Mesothelial cell of epicardium (in vitro differentiated cells): Measurements from ENCODE around the gene UGGT1. TPM values are rescaled to one million over a fixed set of nuclear protein-coding genes. Genes with fewer than 3 reads are reported as not detected.
"Not testable (repeated sequence)": the region's sequence is repeated elsewhere in the genome, so short reads cannot be mapped to it uniquely, and the experiment has no call there.

Experiments used
- DNase-seq, 2 experiments: peaks; one replicate each; pipeline ENCODE4 v3.0.0; 2021; ENCODE audit warnings: low spot score in 2 of 2; ENCODE audit not compliant: unreplicated experiment in 2 of 2
- H3K27ac Mint-ChIP-seq: 2 replicates; pipeline ENCODE4 v1.8.0; 2021; ENCODE audit warnings: mixed read lengths
- H3K27me3 Mint-ChIP-seq: 2 replicates; pipeline ENCODE4 v1.8.0; 2021; ENCODE audit warnings: low read depth, mixed read lengths
- H3K36me3 Mint-ChIP-seq: 2 replicates; pipeline ENCODE4 v1.8.0; 2021; ENCODE audit warnings: mixed read lengths
- H3K4me1 Mint-ChIP-seq: 2 replicates; pipeline ENCODE4 v1.8.0; 2021; ENCODE audit warnings: mixed read lengths
- H3K4me3 Mint-ChIP-seq: 2 replicates; pipeline ENCODE4 v1.8.0; 2021; ENCODE audit warnings: mild to moderate bottlenecking, moderate library complexity, mixed read lengths
- H3K9me3 Mint-ChIP-seq: 2 replicates; pipeline ENCODE4 v1.8.0; 2021; ENCODE audit warnings: mixed read lengths
- total RNA-seq: library from RNA; stranded (reverse); gene quantifications from 3 replicates; pipeline ENCODE4 v1.2.1, GENCODE V29; 2021
- TF ChIP-seq, protein P1 (sequence below): fragments of 200-600 bp; sonication (generic); IDR thresholded peaks from one replicate; pipeline ENCODE4 v1.5.0; 2021; ENCODE audit warnings: antibody characterized with exemption; ENCODE audit not compliant: unreplicated experiment

UGGT1 gene
- total RNA-seq, 1 donor from 2014 or later: 41.8 TPM

- Mint-ChIP-seq H3K4me3 (no peak overlapping the region), H3K4me1 (no peaks in the 10 kb centered on the region), H3K9me3 (peaks cover 3% of the 10 kb centered on the region), H3K36me3 (peaks cover 1% of the 10 kb centered on the region), H3K27me3 (no peaks in the 10 kb centered on the region), H3K27ac (no peak overlapping the region)
- DNase-seq: no peak
- TF ChIP-seq, protein P1, sequence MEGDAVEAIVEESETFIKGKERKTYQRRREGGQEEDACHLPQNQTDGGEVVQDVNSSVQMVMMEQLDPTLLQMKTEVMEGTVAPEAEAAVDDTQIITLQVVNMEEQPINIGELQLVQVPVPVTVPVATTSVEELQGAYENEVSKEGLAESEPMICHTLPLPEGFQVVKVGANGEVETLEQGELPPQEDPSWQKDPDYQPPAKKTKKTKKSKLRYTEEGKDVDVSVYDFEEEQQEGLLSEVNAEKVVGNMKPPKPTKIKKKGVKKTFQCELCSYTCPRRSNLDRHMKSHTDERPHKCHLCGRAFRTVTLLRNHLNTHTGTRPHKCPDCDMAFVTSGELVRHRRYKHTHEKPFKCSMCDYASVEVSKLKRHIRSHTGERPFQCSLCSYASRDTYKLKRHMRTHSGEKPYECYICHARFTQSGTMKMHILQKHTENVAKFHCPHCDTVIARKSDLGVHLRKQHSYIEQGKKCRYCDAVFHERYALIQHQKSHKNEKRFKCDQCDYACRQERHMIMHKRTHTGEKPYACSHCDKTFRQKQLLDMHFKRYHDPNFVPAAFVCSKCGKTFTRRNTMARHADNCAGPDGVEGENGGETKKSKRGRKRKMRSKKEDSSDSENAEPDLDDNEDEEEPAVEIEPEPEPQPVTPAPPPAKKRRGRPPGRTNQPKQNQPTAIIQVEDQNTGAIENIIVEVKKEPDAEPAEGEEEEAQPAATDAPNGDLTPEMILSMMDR: no peak
These were observed 117.0 kb downstream of the UGGT1 start for GRCh38 chr2:128208023-128208422.

- H3K9me3 Mint-ChIP-seq, H3K36me3 Mint-ChIP-seq, DNase-seq, H3K27me3 Mint-ChIP-seq, H3K4me3 Mint-ChIP-seq, H3K27ac Mint-ChIP-seq, H3K4me1 Mint-ChIP-seq: not testable (repeated sequence)
These were observed 117.8 kb downstream of the UGGT1 start for GRCh38 chr2:128208631-128209324.

DNA sequence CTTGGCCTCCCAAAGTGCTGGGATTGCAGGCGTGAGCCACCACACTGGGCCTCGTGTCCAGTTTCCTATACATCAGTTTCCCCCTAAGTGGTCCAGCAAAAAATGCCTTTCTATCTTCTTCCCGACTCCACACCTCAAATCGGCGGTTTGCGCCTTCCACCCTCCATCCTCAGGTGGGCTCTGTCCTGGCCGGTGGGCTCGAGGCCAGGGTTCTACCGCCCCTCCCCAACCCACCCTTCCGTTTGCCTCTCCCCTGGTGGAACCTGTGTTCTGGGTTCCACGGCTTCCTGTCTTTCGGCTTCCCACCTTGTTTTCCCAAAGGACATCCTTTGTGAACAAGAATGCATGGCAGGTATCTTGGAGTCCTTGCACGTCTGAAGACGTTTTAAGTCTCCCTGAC, 123.3 kb downstream of the UGGT1 start:
- Mint-ChIP-seq H3K27ac (no peak overlapping the region), H3K27me3 (no peaks in the 10 kb centered on the region), H3K4me3 (no peak overlapping the region), H3K36me3 (peaks cover 1% of the 10 kb centered on the region), H3K9me3 (no peaks in the 10 kb centered on the region), H3K4me1 (no peaks in the 10 kb centered on the region)
- DNase-seq: no peak
- TF ChIP-seq, protein P1: no peak

- Mint-ChIP-seq H3K27ac (no peak overlapping the region), H3K9me3 (no peaks in the 10 kb centered on the region), H3K36me3 (peaks cover 1% of the 10 kb centered on the region), H3K27me3 (no peaks in the 10 kb centered on the region), H3K4me1 (no peaks in the 10 kb centered on the region), H3K4me3 (no peak overlapping the region)
- TF ChIP-seq, protein P1: no peak
- DNase-seq: no peak
These were observed 124.0 kb downstream of the UGGT1 start for GRCh38 chr2:128214866-128215460.

DNA sequence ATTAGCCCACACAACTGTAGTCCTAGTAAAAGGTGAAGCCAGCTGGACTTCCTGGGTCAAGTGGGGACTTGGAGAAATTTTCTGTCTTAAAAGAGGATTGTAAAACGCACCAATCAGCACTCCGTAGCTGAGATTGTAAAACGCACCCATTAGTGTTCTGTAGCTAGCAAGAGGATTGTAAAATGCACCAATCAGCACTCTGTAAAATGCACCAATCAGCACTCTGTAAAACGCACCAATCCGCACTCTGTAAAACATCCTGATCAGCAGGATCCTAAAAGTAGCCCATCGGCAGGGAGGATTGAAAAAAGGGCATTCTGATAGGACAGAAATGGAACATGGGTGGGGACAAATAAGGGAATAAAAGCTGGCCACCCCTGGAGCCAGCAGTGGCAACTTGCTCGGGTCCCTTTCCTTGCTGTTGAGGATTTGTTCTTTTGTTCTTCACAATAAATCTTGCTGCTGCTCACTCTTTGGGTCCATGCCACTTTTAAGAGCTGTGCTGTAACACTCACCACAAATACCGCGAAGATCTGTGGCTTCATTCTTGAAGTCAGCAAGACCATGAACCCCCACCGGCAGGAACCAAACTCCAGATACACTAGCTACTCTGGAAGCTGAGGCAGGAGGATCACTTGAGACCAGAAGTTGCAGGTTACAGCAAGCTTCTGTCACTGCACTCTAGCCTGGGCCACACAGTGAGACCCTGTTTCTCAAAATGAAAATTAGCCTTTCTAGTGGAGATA, 125.1 kb downstream of the UGGT1 start:
- no peak for DNase-seq
- no peaks in the 10 kb centered on the region for H3K4me1 Mint-ChIP-seq
- H3K27ac Mint-ChIP-seq: no peak overlapping the region
- TF ChIP-seq, protein P1: no peak
- no peak overlapping the region for H3K4me3 Mint-ChIP-seq
- no peaks in the 10 kb centered on the region for H3K36me3 Mint-ChIP-seq
- H3K27me3 Mint-ChIP-seq: no peaks in the 10 kb centered on the region
- no peaks in the 10 kb centered on the region for H3K9me3 Mint-ChIP-seq

- Mint-ChIP-seq H3K36me3 (no peaks in the 10 kb centered on the region), H3K4me3 (no peak overlapping the region), H3K4me1 (no peaks in the 10 kb centered on the region), H3K27me3 (no peaks in the 10 kb centered on the region), H3K9me3 (no peaks in the 10 kb centered on the region), H3K27ac (no peak overlapping the region)
- DNase-seq: no peak
- TF ChIP-seq, protein P1: no peak
These were observed 126.7 kb downstream of the UGGT1 start for GRCh38 chr2:128217671-128218070.
